Fibroblast of villous mesenchyme (primary cell): ENCODE measurements around the gene MTARC1. TPM values are rescaled to one million over a fixed set of nuclear protein-coding genes. Genes with fewer than 3 reads are reported as not detected.

Source experiments
- DNase-seq: peaks from one replicate; pipeline ENCODE4 v3.0.0-alpha.2; 2010; ENCODE audit warnings: low read depth
- H3K4me3 ChIP-seq: 2 replicates; pipeline ENCODE4 v1.5.1; 2011; ENCODE audit warnings: low read depth, mild to moderate bottlenecking, low read length
- total RNA-seq: library from RNA; depleted of rRNA; stranded (reverse); fragments of >200 nt; gene quantifications from 2 replicates; pipeline ENCODE4 v1.2.3, GENCODE V29; 2012
- TF ChIP-seq, protein P1 (sequence below): IDR thresholded peaks from 2 replicates; pipeline ENCODE4 v1.5.1; 2012; ENCODE audit warnings: low read depth, mild to moderate bottlenecking, low read length; ENCODE audit not compliant: insufficient read depth

The MTARC1 gene
- total RNA-seq, 1 donor, result 1.7 TPM

DNA sequence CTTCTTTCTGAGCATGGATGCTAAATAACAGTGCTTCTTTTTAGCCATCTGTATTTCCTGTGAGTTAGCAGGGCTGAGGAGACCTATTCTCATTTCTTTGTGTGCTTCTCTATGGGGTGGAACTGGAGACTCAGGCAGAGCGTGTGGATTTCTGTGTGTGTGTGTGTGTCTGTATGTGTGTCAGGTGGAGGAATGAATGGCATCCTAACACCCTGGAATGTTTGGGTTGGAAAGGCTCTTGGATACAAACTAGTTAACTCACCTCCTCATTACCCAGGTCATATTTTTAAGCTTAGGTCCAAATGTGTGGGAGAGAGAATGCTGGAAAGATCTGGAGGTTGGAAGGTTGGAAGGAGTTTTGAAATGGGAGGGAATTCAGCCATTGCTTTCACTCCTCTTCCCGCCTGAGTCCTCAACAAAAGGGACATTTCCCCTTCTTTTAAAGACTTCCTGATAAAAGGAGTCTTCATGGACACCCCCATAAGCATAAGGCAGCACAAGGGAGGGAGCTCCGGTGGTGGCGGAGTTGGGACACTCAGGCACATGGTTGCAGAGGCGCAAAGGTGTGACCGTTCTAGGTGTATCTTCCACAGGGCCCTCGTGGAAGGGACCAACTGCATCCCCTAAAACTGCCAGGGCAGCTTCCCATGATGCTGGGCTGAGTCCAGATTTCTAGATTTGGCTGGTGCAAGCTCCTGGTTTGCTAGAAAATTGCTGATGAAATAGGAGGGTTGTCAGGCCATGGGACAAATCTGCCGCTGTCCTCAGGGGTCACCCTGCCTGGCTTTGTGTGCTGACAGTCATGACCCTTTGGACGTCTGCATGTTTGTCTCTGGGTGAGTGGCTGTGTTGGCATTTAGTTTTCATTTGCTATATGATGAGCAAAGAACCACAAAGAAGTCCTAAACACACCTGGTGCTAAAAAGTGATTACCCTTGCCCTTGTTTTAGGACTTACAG lies 37.6 kb downstream of the MTARC1 start:
- no peak overlapping the region for H3K4me3 ChIP-seq
- TF ChIP-seq, protein P1, sequence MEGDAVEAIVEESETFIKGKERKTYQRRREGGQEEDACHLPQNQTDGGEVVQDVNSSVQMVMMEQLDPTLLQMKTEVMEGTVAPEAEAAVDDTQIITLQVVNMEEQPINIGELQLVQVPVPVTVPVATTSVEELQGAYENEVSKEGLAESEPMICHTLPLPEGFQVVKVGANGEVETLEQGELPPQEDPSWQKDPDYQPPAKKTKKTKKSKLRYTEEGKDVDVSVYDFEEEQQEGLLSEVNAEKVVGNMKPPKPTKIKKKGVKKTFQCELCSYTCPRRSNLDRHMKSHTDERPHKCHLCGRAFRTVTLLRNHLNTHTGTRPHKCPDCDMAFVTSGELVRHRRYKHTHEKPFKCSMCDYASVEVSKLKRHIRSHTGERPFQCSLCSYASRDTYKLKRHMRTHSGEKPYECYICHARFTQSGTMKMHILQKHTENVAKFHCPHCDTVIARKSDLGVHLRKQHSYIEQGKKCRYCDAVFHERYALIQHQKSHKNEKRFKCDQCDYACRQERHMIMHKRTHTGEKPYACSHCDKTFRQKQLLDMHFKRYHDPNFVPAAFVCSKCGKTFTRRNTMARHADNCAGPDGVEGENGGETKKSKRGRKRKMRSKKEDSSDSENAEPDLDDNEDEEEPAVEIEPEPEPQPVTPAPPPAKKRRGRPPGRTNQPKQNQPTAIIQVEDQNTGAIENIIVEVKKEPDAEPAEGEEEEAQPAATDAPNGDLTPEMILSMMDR, result no peak
- DNase-seq, result no peak

DNA sequence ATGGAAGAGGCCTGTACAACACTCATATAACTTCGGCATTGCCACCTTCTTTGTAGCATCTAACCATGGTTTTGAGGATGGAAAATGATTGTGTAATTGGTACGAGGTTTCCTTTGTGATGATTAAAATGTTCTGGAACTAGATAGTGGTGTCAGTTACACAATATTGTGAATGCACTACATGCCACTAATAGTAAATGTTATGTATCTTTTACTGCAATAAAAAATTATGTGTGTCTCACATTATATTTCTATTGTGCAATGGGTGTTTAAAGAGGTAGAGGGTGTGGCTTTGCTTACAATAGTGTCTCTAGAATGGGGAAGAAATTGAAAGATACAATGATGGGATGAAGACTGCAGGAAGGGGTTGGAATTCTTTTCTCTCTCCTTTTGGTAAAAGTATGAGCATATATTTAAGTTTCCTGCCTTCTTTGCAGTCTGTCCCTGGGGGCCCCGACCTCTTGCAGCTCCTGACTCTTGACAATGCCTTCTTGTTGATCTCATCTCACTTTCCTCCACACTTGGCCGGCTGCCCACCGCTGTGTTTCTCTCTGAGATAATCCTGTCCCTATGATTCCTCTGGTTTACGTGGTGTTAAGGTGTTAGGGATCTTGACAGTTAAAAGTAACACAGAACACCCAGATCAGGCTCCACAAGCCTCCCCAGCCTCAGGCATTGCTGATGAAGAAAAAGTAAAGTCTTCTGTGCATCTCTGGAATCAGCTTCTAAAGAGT lies 39.3 kb downstream of the MTARC1 start:
- H3K4me3 ChIP-seq, result no peak overlapping the region
- peak; percentile 53 for DNase-seq
- TF ChIP-seq, protein P1, result no peak

GRCh38 chr1:220826729-220827128 lies 40.0 kb downstream of the MTARC1 start:
- no peak for DNase-seq
- TF ChIP-seq, protein P1, result no peak
- H3K4me3 ChIP-seq, result no peak overlapping the region

- no peak overlapping the region for H3K4me3 ChIP-seq
- TF ChIP-seq, protein P1, result no peak
- DNase-seq, result no peak
These were observed 40.9 kb downstream of the MTARC1 start for GRCh38 chr1:220827445-220828178.

- no peak overlapping the region for H3K4me3 ChIP-seq
- no peak for DNase-seq
- TF ChIP-seq, protein P1, result no peak
These were observed 41.4 kb downstream of the MTARC1 start for GRCh38 chr1:220828179-220828490.

GRCh38 chr1:220828950-220829586 lies 42.4 kb downstream of the MTARC1 start:
- TF ChIP-seq, protein P1, result no peak

More at GRCh38 chr1:220828950-220829586, 42.4 kb downstream of the MTARC1 start:
- H3K4me3 ChIP-seq, result no peak overlapping the region
- no peak for DNase-seq
